ENCODE data around the gene UBAP1L.
"Not testable (repeated sequence)": the region's sequence is repeated elsewhere in the genome, so short reads cannot be mapped to it uniquely, and the experiment has no call there.

UBAP1L gene

DNA sequence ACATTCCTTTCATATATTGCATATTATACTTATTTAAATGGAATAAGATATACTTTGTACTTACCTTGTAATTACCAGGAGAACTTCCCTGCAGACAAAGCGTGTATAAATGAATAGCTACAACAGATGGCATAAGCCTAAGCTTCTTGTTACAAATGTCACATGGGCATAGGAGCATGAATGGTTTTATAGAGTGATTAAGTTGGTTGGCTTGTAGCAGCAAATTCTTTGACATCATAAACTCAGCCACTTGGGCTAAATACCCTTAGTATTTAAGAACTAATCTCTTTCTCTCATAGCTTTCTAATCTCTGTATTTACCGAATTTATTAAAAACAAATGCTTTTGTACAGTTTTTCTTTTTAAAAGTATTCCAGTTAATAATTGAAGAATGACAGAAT is at the start of gene UBAP1L:
UBAP1L (minus strand) TSS at position 115 of the 400 bp plus-strand sequence. CDS start 8,985 bp downstream, outside the sequence.
- DNase-seq = no peak

DNA sequence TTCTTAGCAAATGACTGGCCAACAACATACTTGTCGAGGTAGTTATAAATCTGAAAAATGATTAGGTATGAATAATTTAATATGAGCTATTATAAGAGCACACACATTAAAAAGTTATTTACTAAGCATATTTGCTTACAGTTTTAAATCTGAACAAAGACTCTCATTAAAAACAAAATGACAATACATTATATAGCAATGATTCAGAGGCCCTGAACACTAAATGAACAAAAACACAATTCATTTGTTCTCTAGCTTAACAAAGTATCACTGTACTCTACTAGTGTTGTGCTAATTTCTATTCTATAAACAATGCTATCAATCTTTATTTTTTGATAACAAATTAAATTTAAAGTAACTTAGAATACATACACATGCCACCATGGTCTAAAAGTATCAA is 49.1 kb upstream of the UBAP1L start:
- no peak for DNase-seq

DNA sequence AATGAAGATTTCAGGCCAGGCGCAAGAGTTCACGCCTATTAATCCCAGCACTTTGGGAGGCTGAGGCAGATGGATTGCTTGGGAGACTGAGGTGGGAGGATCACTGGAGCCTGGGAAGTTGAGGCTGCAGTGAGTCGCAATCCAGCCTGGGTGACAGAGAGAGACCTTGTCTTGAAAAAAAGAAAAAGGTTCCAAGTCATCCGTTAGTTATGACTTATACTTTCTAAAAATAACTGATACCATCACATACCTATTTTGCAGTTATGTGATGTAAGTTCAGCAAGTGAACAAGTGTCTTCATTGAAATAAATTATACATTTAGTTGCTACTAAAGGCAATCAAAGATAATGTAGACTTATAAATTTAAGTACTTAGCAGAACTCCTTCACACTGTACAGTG is 48.0 kb upstream of the UBAP1L start:
- no peak for DNase-seq

- DNase-seq = no peak
Measured at GRCh38 chr15:65156692-65157091, 41.7 kb upstream of the UBAP1L start.

DNA sequence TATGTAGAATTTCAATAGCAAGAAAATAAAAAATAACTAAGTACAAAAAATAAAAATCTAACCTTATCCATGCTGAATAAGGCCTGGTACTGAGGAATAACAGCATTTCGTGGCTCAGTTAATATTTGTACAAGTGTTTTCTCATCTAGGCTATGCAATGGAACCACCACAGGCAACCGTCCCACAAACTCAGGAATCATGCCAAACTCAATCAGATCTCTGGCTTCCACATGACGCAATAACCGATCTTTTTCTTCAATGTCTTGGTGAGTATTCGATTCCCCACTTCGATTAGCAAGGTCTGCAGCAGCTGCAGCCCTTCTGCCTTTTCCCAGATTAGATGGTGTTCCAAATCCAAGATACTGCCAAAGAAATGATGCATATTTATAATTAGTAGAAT is 39.7 kb upstream of the UBAP1L start:
- no peak for DNase-seq

- DNase-seq = no peak
Measured at GRCh38 chr15:65147902-65148301, 32.9 kb upstream of the UBAP1L start.

DNA sequence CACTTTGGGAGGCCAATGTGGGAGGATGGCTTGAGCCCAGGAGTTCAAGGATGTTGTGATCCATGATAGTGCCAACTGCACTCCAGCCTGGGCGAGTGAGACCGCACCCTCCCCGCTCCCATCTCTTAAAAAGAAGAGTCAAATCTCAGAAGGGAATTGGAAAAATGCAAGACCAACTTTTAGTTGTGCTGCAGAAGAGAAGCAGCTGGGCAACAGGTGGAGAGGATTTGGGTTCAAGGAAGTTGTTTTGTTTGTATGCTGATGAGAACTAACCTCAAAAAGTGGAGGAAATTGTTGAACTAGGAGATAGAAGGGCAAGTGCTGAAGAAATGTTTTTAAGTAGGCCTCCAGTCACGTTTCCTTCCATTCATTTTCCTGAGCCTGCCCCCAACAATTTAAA is 31.4 kb upstream of the UBAP1L start:
- DNase-seq = no peak

DNA sequence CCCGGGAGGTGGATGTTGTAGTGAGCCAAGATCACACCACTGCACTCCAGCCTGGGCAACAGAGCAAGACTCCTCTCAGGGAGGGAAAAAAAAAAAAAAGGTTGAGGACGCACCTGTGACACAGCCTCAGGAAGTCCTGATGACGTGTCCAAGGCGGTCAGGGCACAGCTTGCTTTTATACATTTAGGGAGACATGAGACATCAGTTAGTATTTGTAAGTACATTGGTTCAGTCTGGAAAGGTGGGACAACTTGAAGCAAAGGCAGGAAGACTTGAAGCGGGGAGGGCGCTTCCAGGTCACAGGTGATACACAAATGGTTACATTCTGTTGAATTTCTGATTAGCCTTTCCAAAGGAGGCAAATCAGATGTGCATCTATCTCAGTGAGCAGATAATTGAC is 23.6 kb upstream of the UBAP1L start:
- DNase-seq = not testable (repeated sequence)

- not testable (repeated sequence) for DNase-seq
Measured at GRCh38 chr15:65137893-65138292, 22.9 kb upstream of the UBAP1L start.

GRCh38 chr15:65137089-65137488 is 22.1 kb upstream of the UBAP1L start:
- not testable (repeated sequence) for DNase-seq

GRCh38 chr15:65134538-65134937 is 19.5 kb upstream of the UBAP1L start:
- no peak for DNase-seq

DNA sequence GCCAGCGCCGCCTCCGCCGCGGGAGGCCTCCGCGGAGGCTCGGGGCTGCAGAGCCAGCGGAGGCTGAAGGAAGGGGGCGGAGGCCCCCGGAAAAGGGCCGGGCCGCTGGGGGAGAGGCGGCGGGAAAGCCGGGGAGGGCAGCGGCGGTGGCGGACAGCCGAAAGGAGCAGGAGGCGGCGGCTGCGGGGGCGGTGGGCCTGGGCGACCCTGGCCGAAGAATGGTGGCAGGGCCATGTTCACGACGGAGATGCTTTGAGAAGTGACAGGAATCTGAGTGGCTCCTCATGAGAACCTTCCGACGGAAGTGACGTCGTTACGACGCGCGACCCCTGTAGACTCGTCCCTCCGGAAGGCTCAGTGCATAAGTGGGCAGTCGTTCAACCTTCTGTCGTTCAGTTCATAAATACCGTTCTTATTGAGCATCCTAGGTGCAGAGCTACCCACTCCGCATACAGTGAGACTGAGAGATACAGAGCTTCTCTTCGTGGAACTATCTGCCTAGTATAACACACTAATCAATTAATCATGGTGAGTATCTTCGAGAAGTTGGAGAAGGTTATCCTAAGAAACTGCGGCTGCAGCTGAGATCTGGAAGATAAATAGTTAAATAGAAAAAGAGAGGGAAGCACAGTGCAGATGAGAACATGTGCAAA is 18.7 kb upstream of the UBAP1L start, which contains the start of gene PDCD7:
PDCD7 (minus strand) TSS at position 261 of the 653 bp plus-strand sequence; CDS start at position 234, 27 bp downstream.
- peak; percentile 83 for DNase-seq

DNA sequence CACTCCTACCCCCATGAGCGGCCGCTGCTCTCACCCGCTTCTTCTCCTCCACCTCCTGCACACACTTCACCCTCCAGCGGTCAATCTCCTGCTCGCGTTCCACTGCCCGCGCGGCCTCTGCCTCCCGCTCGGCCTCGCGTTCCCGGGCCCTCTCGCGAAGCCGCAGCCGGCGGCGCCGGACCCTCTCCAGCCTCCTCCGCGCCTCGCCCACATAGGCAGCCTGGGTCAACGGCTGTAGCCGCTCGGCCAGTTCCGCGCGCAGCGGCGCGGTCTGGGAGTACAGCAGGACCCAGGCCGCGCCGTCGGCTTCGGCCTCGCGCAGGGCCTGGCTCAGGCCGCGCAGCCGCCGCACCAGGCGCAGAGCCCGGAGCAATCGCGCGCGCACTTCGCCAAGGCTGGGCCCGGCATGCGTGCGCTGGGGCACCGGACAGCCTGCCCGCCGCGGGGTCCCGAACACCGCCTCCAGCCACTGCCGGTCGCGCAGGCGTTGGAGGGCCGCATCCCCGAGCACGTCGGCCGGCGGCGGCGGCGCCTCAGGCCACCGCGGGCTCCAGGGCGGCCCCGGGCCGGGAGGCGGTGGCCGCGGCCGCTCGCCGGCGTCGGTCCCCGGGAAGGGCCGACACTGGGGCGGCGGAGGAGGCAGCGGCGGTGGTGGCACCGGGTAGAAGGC is 18.0 kb upstream of the UBAP1L start:
- DNase-seq = peak; percentile 23

GRCh38 chr15:65130941-65131340 is 15.9 kb upstream of the UBAP1L start:
- no peak for DNase-seq

DNA sequence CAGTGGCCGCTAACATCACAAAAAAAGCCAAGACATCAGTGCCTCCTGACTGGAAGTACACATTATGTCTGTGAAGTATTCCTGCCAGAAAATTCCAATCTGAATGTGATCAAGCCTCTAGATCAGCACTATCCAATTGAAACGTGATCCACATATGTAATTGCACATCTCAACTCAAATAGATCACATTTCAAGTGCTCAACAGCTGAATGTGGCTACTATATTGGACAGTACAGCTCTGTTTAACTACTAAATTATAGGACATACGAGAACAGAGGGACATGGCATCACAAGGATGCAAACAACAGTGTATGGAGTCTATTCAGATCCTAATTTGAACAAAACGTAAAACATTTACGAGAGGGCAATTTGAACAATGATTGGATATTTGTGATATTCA is 542 bp upstream of the UBAP1L start:
- no peak for DNase-seq

DNA sequence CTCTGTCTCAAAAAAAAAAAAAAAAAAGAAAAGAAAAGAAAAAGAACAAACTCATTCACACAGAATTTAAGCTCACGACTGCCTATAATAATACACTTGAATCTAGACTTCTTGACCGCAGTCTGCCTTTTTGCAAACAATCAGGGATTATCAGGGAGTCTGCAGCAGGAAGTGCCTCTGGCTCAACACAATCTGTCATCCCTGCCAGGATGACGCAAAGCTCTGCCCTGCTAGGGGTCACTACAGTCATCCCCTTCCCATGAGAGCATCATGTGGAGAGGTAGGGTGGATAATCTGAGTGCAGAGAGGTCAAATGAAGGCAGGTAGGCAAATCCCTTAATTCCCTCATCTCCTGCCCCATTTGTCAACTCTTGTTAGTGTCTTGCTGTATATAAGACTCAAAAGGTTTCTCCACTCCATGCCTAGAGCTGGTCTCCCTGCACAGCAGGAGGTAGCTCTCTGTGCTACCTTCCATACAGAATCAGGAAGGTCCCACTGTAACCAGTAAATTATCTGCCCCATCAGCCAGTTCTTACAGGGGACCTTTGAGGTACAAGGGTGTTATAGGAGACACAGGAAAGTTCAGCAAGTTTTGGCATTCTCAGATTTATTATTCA is 4.2 kb downstream of the UBAP1L start:
- no peak for DNase-seq

GRCh38 chr15:65106011-65106590 is 8.9 kb downstream of the UBAP1L start:
- no peak for DNase-seq

GRCh38 chr15:65105038-65105437 is 10.0 kb downstream of the UBAP1L start:
- DNase-seq = no peak

GRCh38 chr15:65102912-65103311 is 12.1 kb downstream of the UBAP1L start:
- no peak for DNase-seq

DNA sequence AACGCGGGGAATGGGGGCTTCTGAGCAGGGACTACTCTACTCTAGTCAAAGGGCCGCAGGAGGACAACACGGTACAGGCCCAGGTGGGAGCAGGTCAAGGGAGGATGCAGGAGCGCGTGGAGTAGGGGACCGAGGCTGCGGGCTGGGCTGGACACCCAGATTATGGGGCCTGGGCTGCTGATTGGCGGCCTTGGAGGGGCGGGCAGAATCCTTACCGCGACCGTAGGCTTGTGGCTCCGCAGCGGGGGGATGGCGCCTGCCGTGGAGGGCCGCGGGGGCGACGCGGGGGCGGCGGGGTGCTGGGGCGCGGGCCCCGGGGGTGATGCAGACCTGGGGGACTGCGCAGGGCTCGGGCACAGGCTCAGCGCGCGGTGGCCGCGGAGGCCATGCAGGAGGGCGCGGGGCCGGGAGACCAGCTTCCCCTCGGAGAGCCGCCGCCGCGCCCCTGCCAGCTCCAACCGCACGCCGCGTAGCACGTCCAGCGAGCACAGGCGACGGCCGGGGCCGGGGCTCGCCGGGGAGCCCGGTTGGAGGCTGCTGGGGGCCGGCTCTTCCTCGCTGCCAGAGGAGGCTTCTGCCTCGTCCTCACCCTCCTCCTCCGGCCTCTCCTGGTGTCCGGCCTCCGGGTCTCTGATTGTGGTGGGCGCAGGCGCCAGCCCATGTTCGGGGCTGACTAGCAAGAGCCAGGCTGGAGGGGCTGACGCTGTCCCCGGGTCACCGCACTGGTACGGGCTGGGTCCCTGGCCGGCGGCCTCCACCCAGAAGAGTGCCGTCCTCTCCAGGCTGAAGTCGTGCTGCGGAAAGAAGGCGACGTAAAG is 12.9 kb downstream of the UBAP1L start:
- no peak for DNase-seq

DNA sequence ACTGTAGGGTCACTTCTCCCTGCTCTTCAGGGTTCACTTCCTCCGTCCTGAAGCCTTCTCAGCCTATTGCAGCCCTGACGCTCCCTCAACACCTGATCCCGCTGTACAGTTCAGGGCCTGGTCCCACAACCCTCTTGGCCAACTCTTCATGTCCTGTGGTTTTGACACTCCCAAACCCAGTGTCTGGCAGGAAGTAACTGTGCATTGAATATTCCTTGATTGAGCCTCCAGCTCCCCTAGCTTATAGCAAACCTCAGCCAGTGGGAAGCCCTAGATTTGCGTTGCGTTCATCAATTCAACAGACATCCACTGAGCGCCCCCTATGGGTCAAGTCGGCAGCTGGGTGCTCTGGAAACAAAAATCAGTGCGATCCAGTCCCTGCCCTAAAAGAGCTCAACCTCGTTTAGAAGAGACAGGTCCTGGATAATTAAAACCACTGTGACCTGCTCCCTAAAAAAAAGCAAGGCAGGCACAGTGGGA is 13.5 kb downstream of the UBAP1L start:
- peak; percentile 60 for DNase-seq

DNA sequence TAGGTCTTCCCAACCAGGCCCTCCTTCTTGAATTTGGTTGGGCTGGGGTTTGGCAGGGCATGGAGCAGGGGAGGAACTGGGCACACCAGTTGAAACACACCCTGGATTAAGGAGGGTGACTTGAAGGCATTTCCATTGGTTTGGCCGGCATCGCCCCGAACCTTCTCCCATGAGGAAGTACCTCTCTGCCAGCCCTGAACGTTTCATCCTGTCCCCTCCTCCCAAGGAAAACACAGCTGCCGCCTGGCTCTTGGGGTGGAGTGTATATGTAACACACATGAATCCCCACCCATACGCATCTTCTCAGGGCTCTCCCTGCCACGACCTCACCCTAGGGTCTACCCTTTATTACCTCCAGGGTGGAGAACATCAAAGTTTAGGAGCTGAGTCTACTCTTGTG is 14.6 kb downstream of the UBAP1L start:
- DNase-seq = no peak

DNA sequence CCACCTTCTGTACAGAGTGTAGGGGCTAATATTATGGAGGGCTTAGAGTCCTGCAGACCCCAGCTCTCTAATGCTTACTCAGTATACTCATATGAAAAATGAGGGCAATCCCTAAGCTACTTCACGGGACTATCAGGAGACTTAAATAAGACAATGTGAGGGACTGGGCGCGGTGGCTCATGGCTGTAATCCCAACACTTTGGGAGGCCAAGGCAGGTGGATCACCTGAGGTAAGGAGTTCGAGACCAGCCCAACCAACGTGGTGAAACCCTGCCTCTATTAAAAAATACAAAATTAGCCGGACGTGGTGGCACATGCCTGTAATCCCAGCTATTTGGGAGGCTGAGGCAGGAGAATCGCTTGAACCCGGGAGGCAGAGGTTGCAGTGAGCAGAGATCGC is 15.2 kb downstream of the UBAP1L start:
- not testable (repeated sequence) for DNase-seq
